ENCODE measurements around the gene ITGAL.

The ITGAL gene

DNA sequence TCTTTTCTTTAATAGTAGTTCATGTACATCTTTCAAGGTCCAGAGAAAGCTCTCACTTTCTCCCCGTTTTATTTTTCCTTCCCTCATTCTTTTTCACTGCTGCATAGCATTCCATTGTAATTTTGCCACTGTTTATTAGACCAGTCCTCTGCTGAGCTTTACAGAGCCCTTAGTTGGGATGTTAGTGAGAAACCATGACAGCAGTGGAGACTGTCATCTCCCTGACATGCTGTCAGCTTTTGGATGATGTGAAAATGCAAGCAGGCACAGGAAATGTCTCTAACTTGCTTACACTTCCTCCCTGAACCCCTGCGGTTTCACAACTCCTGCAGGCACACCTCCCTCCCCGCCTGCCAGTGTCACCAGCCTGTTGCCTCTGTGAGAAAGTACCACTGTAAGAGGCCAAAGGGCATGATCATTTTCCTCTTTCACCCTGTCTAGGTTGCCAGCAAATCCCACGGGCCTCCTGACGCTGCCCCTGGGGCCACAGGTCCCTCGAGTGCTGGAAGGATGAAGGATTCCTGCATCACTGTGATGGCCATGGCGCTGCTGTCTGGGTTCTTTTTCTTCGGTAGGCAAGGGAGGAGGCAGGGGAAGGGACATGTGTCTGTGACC lies at the start of gene ITGAL:
Gene ITGAL (plus strand): TSS at position 415 of the 615 bp plus-strand sequence. CDS start 96 bp downstream, at position 511.
- H3K4me3 ChIP-seq (ENCODE audit: low read length) = peak within 1 kb of the TSS; percentile 87
- TF ChIP-seq ZNF274 (IDR thresholded peaks at IDR 0.05; ENCODE audit: low read depth, low read length) = no peak

DNA sequence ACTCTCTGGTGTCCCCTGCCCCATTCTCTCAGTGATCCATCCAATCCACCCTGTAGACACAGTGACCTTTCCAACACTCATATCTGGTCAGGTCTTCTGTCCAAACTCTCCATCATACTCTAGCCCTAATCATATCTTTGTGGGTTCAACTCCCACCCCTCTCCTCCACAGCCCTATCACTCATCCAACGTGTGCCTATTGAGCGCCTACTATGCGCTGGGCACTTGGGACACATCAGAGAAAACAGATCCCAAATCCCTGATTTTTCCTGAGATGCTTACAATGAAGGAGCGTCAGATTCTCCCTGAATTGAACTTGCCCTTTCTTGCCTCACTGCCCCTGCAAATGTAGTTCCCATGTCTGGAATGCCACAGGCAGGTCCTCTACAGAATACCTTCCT lies 44.5 kb upstream of the ITGAL start:
- TF ChIP-seq ZNF274 (IDR thresholded peaks at IDR 0.05; ENCODE audit: low read depth, low read length) = no peak
- H3K4me3 ChIP-seq (ENCODE audit: low read length) = no peak overlapping the region

DNA sequence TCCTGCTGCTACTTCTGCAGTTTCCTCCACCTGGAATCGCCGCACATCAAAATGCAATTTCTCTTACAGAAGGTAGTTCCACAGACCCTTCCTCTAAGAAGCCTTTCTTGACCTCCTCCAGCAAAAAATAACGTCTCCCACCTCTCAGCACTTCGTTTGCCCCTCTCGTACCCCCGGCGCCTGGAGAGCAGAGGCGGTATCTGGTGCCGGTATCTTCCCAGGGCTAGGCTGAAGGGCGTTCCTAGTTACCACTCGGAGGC lies 43.2 kb upstream of the ITGAL start:
- no peak for TF ChIP-seq ZNF274 (IDR thresholded peaks at IDR 0.05; ENCODE audit: low read depth, low read length)
- peak overlapping the region; percentile 86 for H3K4me3 ChIP-seq (ENCODE audit: low read length)

DNA sequence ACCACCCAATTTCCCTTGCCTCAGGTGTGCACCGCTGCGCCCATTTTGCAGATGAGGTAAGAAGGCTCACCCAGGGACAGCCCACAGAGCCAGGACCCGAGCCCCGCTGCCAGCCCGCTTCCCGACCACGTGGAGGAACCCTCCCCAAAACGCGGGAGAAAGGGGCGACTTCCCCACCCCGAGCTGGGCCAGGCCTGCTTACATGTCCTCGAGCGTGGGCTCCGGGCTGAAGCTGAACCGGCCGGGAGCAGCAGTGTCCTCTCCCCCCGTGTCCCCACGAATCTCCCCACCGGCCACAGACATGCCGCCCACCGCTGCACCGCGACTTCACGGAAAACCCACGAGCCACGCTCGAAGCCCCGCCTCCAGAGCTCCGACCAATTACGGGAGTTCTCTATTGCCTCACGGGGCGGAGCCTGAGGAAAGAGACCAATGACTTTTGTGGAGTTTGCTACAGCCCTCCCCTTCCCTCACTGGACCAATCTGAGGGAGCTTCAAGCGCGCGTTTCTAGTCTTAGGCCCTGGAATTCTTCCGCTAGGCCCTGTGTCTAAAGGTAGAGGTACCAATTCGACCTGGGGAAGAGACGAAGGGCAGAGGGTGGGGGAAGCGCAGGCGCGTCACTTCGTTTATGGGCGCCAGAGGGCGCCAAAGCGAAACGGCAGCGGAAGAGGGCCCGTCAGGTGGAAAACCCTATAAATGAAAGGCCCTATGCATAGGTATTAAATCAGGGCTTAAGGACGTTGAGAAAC lies 42.7 kb upstream of the ITGAL start, which contains the start of gene DCTPP1:
Gene DCTPP1 (minus strand): TSS at position 353 of the 750 bp plus-strand sequence. CDS start 50 bp downstream, at position 303.
- no peak for TF ChIP-seq ZNF274 (IDR thresholded peaks at IDR 0.05; ENCODE audit: low read depth, low read length)
- peak within 1 kb of the TSS; percentile 86 for H3K4me3 ChIP-seq (ENCODE audit: low read length)

DNA sequence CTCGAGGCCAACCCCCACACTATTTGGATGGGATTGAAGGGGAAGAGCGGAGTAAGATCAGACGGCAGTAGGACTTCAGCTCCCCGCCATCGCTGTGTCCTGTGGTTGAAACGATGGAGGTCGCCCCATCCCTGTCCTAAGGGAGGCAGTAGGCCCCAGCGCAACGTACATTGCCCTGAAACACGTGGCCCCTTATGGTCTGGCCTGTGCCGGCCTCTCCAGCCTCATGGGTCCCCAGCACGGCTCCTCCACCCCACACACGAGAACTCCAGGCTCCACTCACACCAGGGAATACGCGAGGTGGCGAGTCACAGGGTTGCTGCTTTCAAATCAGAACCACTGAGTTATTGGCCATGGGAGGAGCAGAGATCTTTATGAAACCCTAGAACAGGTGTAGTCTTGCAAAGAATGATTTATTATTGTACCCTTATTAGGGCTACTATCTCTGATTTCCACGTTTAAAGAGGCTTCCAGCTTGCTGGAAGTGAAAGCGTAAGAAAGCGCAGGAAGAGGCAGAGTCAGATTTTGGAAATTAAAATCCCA lies 42.0 kb upstream of the ITGAL start:
- no peak overlapping the region for H3K4me3 ChIP-seq (ENCODE audit: low read length)
- no peak for TF ChIP-seq ZNF274 (IDR thresholded peaks at IDR 0.05; ENCODE audit: low read depth, low read length)

DNA sequence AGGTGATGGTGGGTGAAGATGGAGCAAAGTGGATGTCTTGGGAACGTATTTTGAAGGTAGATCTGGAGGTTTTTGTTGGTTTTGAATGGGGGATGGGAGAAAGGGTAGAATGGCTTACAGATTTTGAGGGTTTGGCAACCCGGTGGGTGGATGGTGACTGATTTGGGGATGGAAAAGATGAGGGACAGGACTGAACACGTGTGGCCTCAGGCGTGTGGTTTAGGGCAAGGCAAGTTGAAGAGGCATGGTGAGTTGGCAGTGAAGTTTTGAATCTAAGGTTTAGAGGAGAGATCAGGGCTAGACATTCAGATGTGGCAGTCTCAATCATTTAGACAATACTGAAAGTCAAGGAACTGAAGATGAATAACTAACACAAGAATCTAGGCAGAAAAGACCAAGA lies 37.7 kb upstream of the ITGAL start:
- no peak overlapping the region for H3K4me3 ChIP-seq (ENCODE audit: low read length)
- no peak for TF ChIP-seq ZNF274 (IDR thresholded peaks at IDR 0.05; ENCODE audit: low read depth, low read length)

DNA sequence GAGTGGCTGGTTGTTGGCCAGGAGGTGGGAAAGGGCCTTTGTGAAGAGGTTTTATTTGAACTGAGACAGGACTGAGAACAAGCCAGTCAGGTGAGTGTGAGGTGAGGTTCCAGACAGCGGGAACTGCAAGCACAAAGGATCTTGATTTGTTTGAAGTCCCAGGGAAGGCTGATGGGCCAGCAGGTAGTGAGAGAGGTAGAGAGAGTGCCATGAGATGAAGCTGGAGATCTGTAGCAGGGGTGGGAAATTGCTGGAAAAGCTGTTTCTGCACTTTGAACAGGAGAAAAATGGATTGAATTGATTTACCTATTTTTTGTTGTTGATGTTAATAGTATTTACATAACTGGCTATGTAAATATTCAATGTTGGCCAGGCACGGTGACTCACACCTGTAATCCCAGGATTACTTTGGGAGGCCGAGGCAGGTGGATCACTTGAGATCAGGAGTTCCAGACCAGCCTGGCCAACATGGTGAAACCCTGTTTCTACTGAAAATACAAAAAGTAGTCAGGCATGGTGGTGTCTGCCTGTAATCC lies 35.0 kb upstream of the ITGAL start:
- H3K4me3 ChIP-seq (ENCODE audit: low read length) = no peak overlapping the region
- no peak for TF ChIP-seq ZNF274 (IDR thresholded peaks at IDR 0.05; ENCODE audit: low read depth, low read length)

DNA sequence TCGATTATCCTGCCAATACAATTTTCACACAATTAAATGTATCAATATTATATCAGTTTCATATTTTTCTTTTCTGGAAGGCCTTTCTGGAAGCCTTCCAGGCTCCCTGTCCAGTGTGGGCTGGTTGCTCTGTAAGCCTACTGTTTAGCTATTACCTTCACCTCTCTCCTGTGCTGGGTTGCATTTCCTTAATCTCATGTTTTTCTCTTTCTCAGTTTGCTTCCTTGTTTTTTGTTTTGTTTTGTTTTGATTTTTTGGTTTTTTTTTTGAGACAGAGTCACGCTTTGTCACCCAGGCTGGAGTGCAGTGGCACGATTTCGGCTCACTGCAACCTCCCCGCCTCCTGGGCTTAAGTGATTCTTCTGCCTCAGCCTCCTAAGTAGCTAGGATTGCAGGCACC lies 33.7 kb upstream of the ITGAL start:
- no peak for TF ChIP-seq ZNF274 (IDR thresholded peaks at IDR 0.05; ENCODE audit: low read depth, low read length)
- no peak overlapping the region for H3K4me3 ChIP-seq (ENCODE audit: low read length)

DNA sequence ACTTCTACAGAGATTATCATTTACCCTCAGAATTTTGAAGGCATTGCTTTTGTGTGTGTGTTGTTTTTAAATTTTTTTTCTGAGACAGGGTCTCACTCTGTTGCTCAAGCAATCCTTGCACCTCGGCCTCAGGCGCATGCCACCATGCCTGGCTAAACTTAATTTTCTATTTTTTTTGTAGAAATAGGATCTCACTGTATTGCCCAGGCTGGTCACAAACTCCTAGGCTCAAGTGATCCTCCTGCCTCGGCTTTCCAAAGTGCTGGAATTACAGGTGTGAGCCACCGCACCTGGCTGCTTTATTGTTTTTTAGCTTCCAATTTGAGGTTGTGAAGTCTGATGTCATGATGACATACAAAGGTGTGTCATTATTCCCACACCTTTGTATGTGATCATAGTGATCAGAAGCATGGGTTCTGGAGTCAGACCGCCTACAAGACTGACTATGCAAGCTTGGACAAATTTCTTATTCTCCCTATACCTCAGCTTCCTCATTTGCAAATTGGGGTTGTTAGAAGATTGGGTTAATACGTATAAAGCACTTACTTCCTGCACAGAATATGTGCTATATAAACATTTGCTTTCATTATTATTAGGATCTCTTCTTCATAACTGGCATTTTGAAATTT lies 32.7 kb upstream of the ITGAL start:
- no peak overlapping the region for H3K4me3 ChIP-seq (ENCODE audit: low read length)
- no peak for TF ChIP-seq ZNF274 (IDR thresholded peaks at IDR 0.05; ENCODE audit: low read depth, low read length)

DNA sequence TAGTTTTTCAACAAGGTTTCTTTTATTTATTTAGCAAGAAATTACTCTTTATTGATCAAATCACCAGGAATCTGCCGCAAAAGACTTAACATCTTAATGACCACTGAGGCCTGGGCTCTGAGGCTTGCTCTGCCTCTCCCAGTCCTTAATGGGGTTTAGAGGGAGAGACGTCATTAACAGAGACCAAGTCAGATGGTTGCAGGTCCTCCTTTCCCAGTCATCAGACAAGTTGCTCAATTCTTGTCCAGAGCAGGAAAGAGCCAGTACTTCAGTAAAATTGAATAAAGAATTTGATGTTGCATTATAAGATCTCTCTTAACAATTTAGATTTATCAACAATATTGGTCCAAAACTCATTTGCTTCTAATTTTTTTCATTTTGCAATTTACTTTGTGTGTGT lies 28.9 kb upstream of the ITGAL start:
- peak overlapping the region; percentile 83 for H3K4me3 ChIP-seq (ENCODE audit: low read length)

DNA sequence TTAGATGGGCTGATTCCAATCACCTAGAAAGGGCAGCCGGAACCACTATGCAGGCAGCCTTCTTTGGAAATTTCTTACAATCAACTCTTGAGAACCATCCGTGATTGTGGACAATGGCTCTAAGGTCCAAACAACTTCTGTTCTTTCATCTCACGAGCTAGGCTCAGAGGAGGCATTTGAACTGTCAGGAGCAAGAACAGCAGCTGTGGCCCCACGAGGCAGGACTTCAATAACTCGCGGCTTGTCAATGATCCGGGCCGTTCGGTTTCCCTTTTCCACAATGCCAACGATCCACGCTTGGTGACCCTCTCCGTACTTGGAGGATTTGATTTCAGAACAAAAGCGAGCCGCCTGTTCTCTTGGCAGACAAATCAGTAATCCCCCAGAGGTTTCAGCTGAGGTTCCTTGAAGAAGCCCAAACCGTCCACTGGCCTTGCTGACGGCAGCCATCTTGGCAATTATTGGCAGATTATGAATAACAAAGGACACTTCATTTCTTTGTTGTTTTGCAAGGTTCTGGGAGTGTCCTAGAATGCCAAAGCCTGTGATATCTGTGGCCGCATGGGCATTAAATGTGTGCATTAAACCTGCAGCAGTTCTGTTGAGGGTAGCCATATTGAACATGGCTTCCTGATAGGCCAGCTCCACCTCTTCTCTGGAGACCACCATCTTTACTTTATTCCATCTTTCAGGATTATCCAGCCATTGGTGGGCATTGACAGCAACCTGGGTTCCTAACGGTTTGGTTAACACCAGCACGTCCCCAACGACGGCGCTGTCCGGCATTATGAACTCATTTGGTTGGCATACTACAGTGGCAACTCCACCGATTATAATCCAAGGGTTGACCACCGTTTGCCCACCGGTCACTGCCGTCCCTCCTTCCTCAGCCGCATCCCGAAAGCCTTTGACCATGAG lies 28.1 kb upstream of the ITGAL start:
- no peak for TF ChIP-seq ZNF274 (IDR thresholded peaks at IDR 0.05; ENCODE audit: low read depth, low read length)
- H3K4me3 ChIP-seq (ENCODE audit: low read length) = peak overlapping the region; percentile 83

More for the DNA sequence above, 28.9 kb upstream of the ITGAL start:
- TF ChIP-seq ZNF274 (IDR thresholded peaks at IDR 0.05; ENCODE audit: low read depth, low read length) = no peak

DNA sequence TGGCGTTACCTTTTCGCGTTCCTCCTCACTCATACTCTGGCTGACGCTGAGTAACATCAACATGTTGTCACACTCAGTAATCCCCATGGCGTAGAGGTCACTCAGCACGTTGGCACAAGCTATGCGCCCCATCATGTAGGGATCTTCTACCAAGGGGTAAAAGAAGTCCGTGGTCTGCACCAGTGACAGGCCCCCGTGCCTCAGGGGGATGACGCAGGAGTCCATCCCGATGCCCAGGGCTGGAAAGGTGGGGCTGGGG lies 27.5 kb upstream of the ITGAL start:
- H3K4me3 ChIP-seq (ENCODE audit: low read length) = peak overlapping the region; percentile 83
- no peak for TF ChIP-seq ZNF274 (IDR thresholded peaks at IDR 0.05; ENCODE audit: low read depth, low read length)

DNA sequence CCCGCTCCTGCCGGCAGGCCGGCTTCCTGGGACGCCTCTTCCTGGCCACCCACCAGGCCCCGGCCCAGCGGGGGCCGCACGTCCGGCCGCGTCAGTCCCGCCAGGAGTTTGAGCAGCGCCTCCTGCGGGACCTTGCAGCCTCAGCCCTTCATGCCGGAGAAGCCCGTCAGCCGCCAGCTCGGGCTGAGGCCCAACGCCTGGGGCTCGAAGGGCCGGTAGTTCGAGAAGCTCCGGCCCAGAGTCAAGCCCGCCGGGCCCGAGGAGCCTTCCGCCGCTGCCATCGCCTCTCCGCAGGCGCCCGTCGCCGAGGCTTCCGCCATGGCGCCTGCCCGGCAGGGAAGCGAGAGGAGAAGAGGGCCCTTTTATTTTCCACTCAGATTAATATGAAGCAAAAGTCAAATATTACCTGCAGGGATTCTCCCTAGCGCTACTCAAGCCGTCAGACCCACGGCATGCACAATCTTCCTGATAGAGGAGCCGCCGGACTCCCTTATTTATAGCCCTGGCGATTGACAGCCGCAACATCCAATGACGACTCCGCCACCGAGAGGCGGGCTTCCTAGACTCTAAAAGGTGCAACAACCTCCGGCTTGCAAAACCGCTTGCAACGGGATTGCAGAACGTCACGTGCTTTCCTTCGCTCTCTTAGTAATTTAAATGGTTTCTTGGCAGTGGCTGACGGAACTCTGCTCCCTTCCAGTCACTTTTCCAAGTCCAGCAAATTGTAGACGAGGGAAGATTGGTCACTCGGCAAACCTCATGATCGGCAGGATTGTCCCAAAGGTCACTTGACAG lies 26.9 kb upstream of the ITGAL start, which contains the start of gene SEPHS2:
Gene SEPHS2 (minus strand): TSS at position 467 of the 795 bp plus-strand sequence. CDS start 147 bp downstream, at position 320.
- H3K4me3 ChIP-seq (ENCODE audit: low read length) = peak within 1 kb of the TSS; percentile 83
- no peak for TF ChIP-seq ZNF274 (IDR thresholded peaks at IDR 0.05; ENCODE audit: low read depth, low read length)

All from GM08714 (cell line).